Esophagus (tissue), 2 donors: Measurements from ENCODE around the gene CSTF1. TPM values are rescaled to one million over a fixed set of nuclear protein-coding genes. Genes with fewer than 3 reads are reported as not detected.

Source experiments
- H3K27ac ChIP-seq, 2 donors: one replicate each; pipeline ENCODE4 v1.5.1; 2013; ENCODE audit warnings: low read depth in 2 of 2, mild to moderate bottlenecking in 2 of 2, inconsistent platforms in 1 of 2, low read length in 1 of 2, moderate library complexity in 1 of 2
- H3K27me3 ChIP-seq, 2 donors: one replicate each; pipeline ENCODE4 v1.6.1; 2013; ENCODE audit warnings: low read length in 2 of 2, control low read depth in 1 of 2, mild to moderate bottlenecking in 1 of 2; ENCODE audit not compliant: insufficient read depth in 2 of 2, control insufficient read depth in 1 of 2
- H3K36me3 ChIP-seq, 2 donors: one replicate each; pipeline ENCODE4 v1.6.1; 2013; ENCODE audit warnings: low read length in 1 of 2; ENCODE audit not compliant: control insufficient read depth in 2 of 2, insufficient read depth in 2 of 2
- H3K4me1 ChIP-seq, 2 donors: one replicate each; pipeline ENCODE4 v1.6.1; 2013; ENCODE audit warnings: low read length in 1 of 2; ENCODE audit not compliant: control insufficient read depth in 2 of 2, insufficient read depth in 2 of 2
- H3K4me3 ChIP-seq, 2 donors: one replicate each; pipeline ENCODE4 v1.5.1; 2013; ENCODE audit warnings: low read length in 2 of 2, mild to moderate bottlenecking in 2 of 2, low read depth in 1 of 2, moderate library complexity in 1 of 2
- H3K9me3 ChIP-seq, 2 donors: one replicate each; pipeline ENCODE4 v1.6.1; 2013; ENCODE audit warnings: mild to moderate bottlenecking in 2 of 2, low read depth in 1 of 2, low read length in 1 of 2, moderate library complexity in 1 of 2; ENCODE audit not compliant: control insufficient read depth in 2 of 2, insufficient read depth in 1 of 2
- WGBS, 2 donors: extraction: QIAGEN DNeasy Blood & Tissue Kit; methylation state at CpG; one replicate each; pipeline ENCODE4 v1.1.7; 2013; 5-methylcytosine and 5-hydroxymethylcytosine counted together
- polyA plus RNA-seq, 2 donors: library from polyadenylated mRNA; stranded (reverse); fragments of 200-250 nt; gene quantifications; one replicate each; pipeline ENCODE4 v1.2.3, GENCODE V29; 2013
- donor health status: healthy with polysubstance abuse.
- donor health status: Bipolar disorder and iron deficiency.

CSTF1 gene
- polyA plus RNA-seq, 2 donors: 3.8 to 13.2 TPM

- Histone ChIP-seq H3K27me3 (no peaks in the 10 kb centered on the region), H3K4me3 (no peak overlapping the region), H3K27ac (no peak overlapping the region), H3K9me3 (no peaks in the 10 kb centered on the region), H3K36me3 (no peaks in the 10 kb centered on the region), H3K4me1 (peaks cover 0 to 6% of the 10 kb centered on the region in 2 donors)
- 72 to 77% methylated on average over 4 of the region's 4 CpGs for WGBS, 2 donors
Measured at GRCh38 chr20:56430461-56430860, 38.0 kb downstream of the CSTF1 start.

- peaks cover 0 to 6% of the 10 kb centered on the region in 2 donors for H3K4me1 ChIP-seq
Measured at GRCh38 chr20:56430957-56431356, 38.5 kb downstream of the CSTF1 start.

GRCh38 chr20:56431471-56431870, 39.0 kb downstream of the CSTF1 start:
- H3K36me3 ChIP-seq: no peaks in the 10 kb centered on the region
- 87 to 92% methylated on average over 3 of the region's 3 CpGs for WGBS, 2 donors
- H3K9me3 ChIP-seq: no peaks in the 10 kb centered on the region
- H3K4me3 ChIP-seq: no peak overlapping the region
- H3K27me3 ChIP-seq: no peaks in the 10 kb centered on the region
- H3K4me1 ChIP-seq: peaks cover 0 to 6% of the 10 kb centered on the region in 2 donors
- no peak overlapping the region for H3K27ac ChIP-seq

More at GRCh38 chr20:56430957-56431356, 38.5 kb downstream of the CSTF1 start:
- Histone ChIP-seq H3K36me3 (no peaks in the 10 kb centered on the region), H3K9me3 (no peaks in the 10 kb centered on the region), H3K4me3 (no peak overlapping the region), H3K27me3 (no peaks in the 10 kb centered on the region), H3K27ac (no peak overlapping the region)
- WGBS, 2 donors: 81 to 91% methylated on average over 1 of the region's 1 CpG

- peak overlapping the region in 1 of 2 donors; percentile 7 for H3K27ac ChIP-seq
- H3K4me3 ChIP-seq: no peak overlapping the region
- WGBS, 2 donors: 50 to 59% methylated on average over 3 of the region's 3 CpGs
- peaks cover 0 to 6% of the 10 kb centered on the region in 2 donors for H3K4me1 ChIP-seq
- no peaks in the 10 kb centered on the region for H3K36me3 ChIP-seq
- no peaks in the 10 kb centered on the region for H3K27me3 ChIP-seq
- H3K9me3 ChIP-seq: no peaks in the 10 kb centered on the region
Measured at GRCh38 chr20:56433221-56433879, 40.9 kb downstream of the CSTF1 start.

- Histone ChIP-seq H3K4me3 (no peak overlapping the region), H3K4me1 (peaks cover 0 to 6% of the 10 kb centered on the region in 2 donors), H3K27ac (no peak overlapping the region), H3K27me3 (no peaks in the 10 kb centered on the region), H3K36me3 (no peaks in the 10 kb centered on the region), H3K9me3 (no peaks in the 10 kb centered on the region)
- 19 to 30% methylated on average over 6 of the region's 6 CpGs for WGBS, 2 donors
Measured at GRCh38 chr20:56433880-56434255, 41.4 kb downstream of the CSTF1 start.

- no peak overlapping the region for H3K27ac ChIP-seq
- WGBS, 2 donors: 87% methylated on average over 20 of the region's 20 CpGs
- H3K4me3 ChIP-seq: no peak overlapping the region
- H3K9me3 ChIP-seq: no peaks in the 10 kb centered on the region
- no peaks in the 10 kb centered on the region for H3K4me1 ChIP-seq
- no peaks in the 10 kb centered on the region for H3K27me3 ChIP-seq
- H3K36me3 ChIP-seq: no peaks in the 10 kb centered on the region
Measured at GRCh38 chr20:56437196-56437960, 44.9 kb downstream of the CSTF1 start.

GRCh38 chr20:56438284-56438683, 45.8 kb downstream of the CSTF1 start:
- Histone ChIP-seq H3K4me1 (no peaks in the 10 kb centered on the region), H3K4me3 (no peak overlapping the region), H3K27ac (no peak overlapping the region), H3K36me3 (no peaks in the 10 kb centered on the region), H3K27me3 (no peaks in the 10 kb centered on the region), H3K9me3 (no peaks in the 10 kb centered on the region)
- WGBS, 2 donors: 87 to 92% methylated on average over 4 of the region's 4 CpGs

- Histone ChIP-seq H3K4me3 (no peak overlapping the region), H3K4me1 (no peaks in the 10 kb centered on the region), H3K36me3 (no peaks in the 10 kb centered on the region), H3K27ac (no peak overlapping the region), H3K27me3 (no peaks in the 10 kb centered on the region), H3K9me3 (no peaks in the 10 kb centered on the region)
- 51 to 62% methylated on average over 5 of the region's 5 CpGs for WGBS, 2 donors
Measured at GRCh38 chr20:56439771-56440291, 47.4 kb downstream of the CSTF1 start.

- whole genome bisulfite sequencing, 2 donors: 73 to 79% methylated on average over 4 of the region's 4 CpGs
- no peaks in the 10 kb centered on the region for H3K27me3 ChIP-seq
- H3K36me3 ChIP-seq: no peaks in the 10 kb centered on the region
- H3K27ac ChIP-seq: peak overlapping the region in 1 of 2 donors; percentile 15
- H3K9me3 ChIP-seq: no peaks in the 10 kb centered on the region
- H3K4me1 ChIP-seq: no peaks in the 10 kb centered on the region
- H3K4me3 ChIP-seq: no peak overlapping the region
Measured at GRCh38 chr20:56440346-56441007, 48.0 kb downstream of the CSTF1 start.
